Activated CD8-positive, alpha-beta memory T cell treated with anti-CD3 and anti-CD28 coated beads, Interleukin-2, amount 10 ng/mL, durations not matched to agents 7 days and 5 days (primary cell): ENCODE measurements around the gene PRELID3B. TPM values are rescaled to one million over a fixed set of nuclear protein-coding genes. Genes with fewer than 3 reads are reported as not detected.

Experiments
- ATAC-seq: fragments of 150-1000 bp; cut with Tn5 transposase; one replicate; pipeline ENCODE4 v1.10.0; 2021; ENCODE audit warnings: moderate library complexity
- CTCF ChIA-PET: fragments of 350-600 bp; sonication (Branson Sonifier 250); formaldehyde crosslinking; loops from one replicate; lab custom pipeline; 2021; ENCODE audit warnings: antibody characterized with exemption; lab: Charles Lee
- DNase-seq: peaks from one replicate; pipeline ENCODE4 v3.0.0-alpha.2; 2020
- H3K27ac Mint-ChIP-seq: one replicate; pipeline ENCODE4 v1.8.0; 2021; ENCODE audit warnings: mild to moderate bottlenecking, mixed read lengths
- H3K27me3 Mint-ChIP-seq: one replicate; pipeline ENCODE4 v1.8.0; 2021; ENCODE audit warnings: mixed read lengths
- H3K36me3 Mint-ChIP-seq: one replicate; pipeline ENCODE4 v1.8.0; 2021; ENCODE audit warnings: mild to moderate bottlenecking, mixed read lengths
- H3K4me1 Mint-ChIP-seq: one replicate; pipeline ENCODE4 v1.8.0; 2021; ENCODE audit warnings: mixed read lengths
- H3K4me3 Mint-ChIP-seq: one replicate; pipeline ENCODE4 v1.8.0; 2021; ENCODE audit warnings: mild to moderate bottlenecking, moderate library complexity, mixed read lengths
- H3K9me3 Mint-ChIP-seq: one replicate; pipeline ENCODE4 v1.8.0; 2022; ENCODE audit warnings: low read depth, mixed read lengths
- total RNA-seq, 2 experiments: library from RNA; stranded (reverse); gene quantifications; one replicate each; pipeline ENCODE4 v1.2.3, GENCODE V29; 2021

The PRELID3B gene
- total RNA-seq, 2 experiments from 2014 or later, result 80.4 to 104 TPM

GRCh38 chr20:59031564-59032022, 11.0 kb downstream of the PRELID3B start:
- Mint-ChIP-seq H3K4me1 (peaks cover 71% of the 10 kb centered on the region), H3K27ac (peak overlapping the region; percentile 95), H3K9me3 (no peaks in the 10 kb centered on the region), H3K27me3 (no peaks in the 10 kb centered on the region), H3K4me3 (peak overlapping the region; percentile 90), H3K36me3 (peaks cover 60% of the 10 kb centered on the region)
- DNase-seq, result peak; percentile 67
- ATAC-seq, result no peak
- CTCF ChIA-PET, result interaction anchor here (0.8 to 1.6 kb wide), 12 partner anchors 9 to 372 kb away, joined by 3 to 8 read pairs (median 3); partner anchors contain the start of gene GNAS

GRCh38 chr20:59030911-59031563, 11.5 kb downstream of the PRELID3B start:
- Mint-ChIP-seq H3K27me3 (no peaks in the 10 kb centered on the region), H3K36me3 (peaks cover 59% of the 10 kb centered on the region)
- no peak for ATAC-seq

GRCh38 chr20:59028812-59029211, 13.8 kb downstream of the PRELID3B start:
- CTCF ChIA-PET, result interaction anchor here (1.2 kb wide), 1 partner anchor 193 kb away, joined by 4 read pairs; no protein-coding TSS in a partner anchor
- Mint-ChIP-seq H3K27ac (peak overlapping the region; percentile 41), H3K36me3 (peaks cover 57% of the 10 kb centered on the region), H3K27me3 (no peaks in the 10 kb centered on the region), H3K4me1 (peaks cover 51% of the 10 kb centered on the region), H3K4me3 (peak overlapping the region; percentile 64), H3K9me3 (no peaks in the 10 kb centered on the region)
- DNase-seq (no peak), ATAC-seq (no peak)

More at GRCh38 chr20:59030911-59031563, 11.5 kb downstream of the PRELID3B start:
- Mint-ChIP-seq H3K4me3 (peak overlapping the region; percentile 90), H3K4me1 (peaks cover 67% of the 10 kb centered on the region), H3K9me3 (no peaks in the 10 kb centered on the region), H3K27ac (peak overlapping the region; percentile 95)
- DNase-seq, result no peak
- CTCF ChIA-PET, result interaction anchor here (0.8 to 1.6 kb wide), 6 partner anchors 13 to 161 kb away, joined by 3 to 8 read pairs (median 3); no protein-coding TSS in a partner anchor

DNA sequence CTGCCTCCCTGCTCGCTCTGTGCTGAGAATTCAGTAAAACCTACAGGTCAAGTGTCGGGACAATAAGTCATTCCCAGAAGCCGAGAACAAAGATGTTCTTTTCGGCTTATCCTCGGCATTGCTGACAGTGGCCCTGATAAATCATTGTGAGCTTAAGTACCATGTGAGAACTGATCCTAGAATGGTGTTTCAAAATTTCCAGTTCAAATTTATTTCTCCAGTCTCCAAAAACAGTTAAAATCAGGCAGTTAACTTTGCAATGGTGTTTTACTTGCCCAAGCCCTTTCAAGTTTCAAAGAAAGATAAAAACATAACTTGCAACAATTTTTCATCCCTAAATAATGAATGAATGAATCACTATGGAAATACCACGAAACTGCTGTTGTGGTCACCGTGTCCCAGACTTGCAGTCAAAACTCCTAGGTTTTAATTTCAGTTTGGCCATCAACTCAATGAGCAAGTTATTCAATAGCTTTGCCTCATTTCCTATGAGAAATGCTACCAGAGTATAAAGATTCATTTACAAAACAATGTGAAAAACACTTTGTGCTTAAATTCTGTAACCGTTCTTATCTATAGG, 14.8 kb downstream of the PRELID3B start:
- Mint-ChIP-seq H3K36me3 (peaks cover 57% of the 10 kb centered on the region), H3K4me1 (peaks cover 47% of the 10 kb centered on the region), H3K27me3 (no peaks in the 10 kb centered on the region), H3K27ac (no peak overlapping the region), H3K4me3 (no peak overlapping the region), H3K9me3 (no peaks in the 10 kb centered on the region)
- ATAC-seq, result no peak
- CTCF ChIA-PET, result interaction anchor here (1.1 kb wide), 1 partner anchor 157 kb away, joined by 3 read pairs; no protein-coding TSS in a partner anchor
- no peak for DNase-seq

DNA sequence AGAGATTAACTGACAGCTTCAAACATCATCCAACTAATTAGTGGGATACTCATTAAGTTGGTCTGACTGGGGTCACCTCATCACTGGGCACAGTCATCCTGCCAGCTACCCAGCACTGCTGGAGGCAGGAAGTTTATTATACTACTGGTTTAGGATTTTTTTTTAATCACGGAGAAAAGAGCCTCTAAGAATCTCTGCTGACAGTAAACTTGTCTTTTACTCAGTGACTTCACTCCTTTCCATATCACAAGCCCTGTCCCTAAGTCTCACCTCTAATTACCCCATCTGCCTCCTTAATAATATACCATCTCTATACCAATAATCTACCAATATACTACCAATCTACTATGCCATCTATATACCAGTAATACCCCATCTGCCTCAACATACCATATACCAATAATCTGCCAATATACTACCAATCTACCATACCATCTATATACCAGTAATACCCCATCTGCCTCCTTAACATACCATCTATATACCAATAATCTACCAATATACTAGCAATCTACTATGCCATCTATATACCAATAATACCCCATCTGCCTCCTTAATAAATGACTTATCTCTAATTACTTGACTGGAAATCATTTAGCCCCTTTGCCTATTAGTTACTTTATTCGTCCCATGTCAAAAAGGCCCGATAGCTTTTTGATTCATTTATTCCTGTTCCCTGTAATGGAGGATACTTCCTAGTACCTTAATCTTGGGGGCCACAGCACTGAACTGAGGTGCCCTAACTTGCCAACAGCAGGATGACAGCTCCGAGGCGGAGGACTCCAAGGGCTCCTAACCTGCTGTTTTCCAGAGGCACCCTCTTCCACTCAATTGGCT, 15.5 kb downstream of the PRELID3B start:
- Mint-ChIP-seq H3K36me3 (peaks cover 57% of the 10 kb centered on the region), H3K4me1 (peaks cover 44% of the 10 kb centered on the region), H3K27ac (no peak overlapping the region), H3K27me3 (no peaks in the 10 kb centered on the region), H3K9me3 (no peaks in the 10 kb centered on the region), H3K4me3 (peak overlapping the region; percentile 20)
- DNase-seq (no peak), ATAC-seq (no peak)
- CTCF ChIA-PET, result interaction anchor here (1.1 kb wide), 1 partner anchor 157 kb away, joined by 3 read pairs; no protein-coding TSS in a partner anchor

DNA sequence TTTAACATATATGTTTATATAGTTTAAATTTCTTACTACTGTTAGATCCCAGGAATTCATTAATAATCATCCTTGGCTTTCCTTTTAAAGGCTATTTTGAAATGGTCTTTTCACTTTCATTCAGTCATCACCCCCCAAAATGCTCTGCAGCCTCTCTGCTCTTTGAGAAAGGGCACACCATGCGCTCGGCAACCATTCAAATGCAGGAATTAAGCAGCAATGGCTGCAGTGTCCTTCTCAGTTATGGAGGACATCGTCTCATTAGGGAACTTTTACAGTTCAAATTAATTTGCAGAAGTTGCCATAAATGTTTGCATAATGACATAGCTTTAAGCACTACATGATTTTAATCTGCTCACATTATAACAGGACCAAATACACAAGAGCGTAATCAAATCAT, 17.1 kb downstream of the PRELID3B start:
- Mint-ChIP-seq H3K9me3 (no peaks in the 10 kb centered on the region), H3K36me3 (peaks cover 52% of the 10 kb centered on the region), H3K4me1 (peaks cover 41% of the 10 kb centered on the region), H3K27ac (no peak overlapping the region), H3K4me3 (no peak overlapping the region), H3K27me3 (no peaks in the 10 kb centered on the region)
- DNase-seq (no peak), ATAC-seq (no peak)
- CTCF ChIA-PET, result no interaction called here

DNA sequence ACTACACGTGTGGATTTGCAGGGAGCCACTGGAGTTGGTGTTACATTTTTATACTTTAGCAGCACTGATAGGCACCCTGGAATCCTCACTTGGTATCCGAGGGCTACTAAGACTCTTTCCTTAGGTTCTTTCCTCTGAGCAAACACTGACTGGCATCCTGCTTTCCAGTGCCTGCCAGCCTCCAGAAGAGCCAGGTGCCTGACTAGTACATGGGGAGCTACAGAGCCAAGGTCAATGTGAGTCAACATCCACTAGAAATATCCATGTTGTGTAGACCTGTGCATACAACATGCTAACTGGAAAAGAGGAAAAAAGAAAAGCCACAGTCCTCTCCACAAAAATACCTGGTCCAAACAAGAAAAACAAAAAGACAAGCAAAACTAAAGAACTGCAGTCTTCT, 17.5 kb downstream of the PRELID3B start:
- peaks cover 37% of the 10 kb centered on the region for H3K4me1 Mint-ChIP-seq
- peaks cover 48% of the 10 kb centered on the region for H3K36me3 Mint-ChIP-seq

DNA sequence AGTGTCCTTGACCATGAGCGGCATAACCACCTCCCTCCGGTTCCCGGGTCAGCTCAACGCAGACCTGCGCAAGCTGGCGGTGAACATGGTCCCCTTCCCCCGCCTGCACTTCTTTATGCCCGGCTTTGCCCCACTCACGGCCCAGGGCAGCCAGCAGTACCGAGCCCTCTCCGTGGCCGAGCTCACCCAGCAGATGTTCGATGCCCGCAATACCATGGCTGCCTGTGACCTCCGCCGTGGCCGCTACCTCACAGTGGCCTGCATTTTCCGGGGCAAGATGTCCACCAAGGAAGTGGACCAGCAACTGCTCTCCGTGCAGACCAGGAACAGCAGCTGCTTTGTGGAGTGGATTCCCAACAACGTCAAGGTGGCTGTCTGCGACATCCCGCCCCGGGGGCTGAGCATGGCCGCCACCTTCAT, 18.5 kb downstream of the PRELID3B start:
- H3K36me3 Mint-ChIP-seq, result peaks cover 41% of the 10 kb centered on the region
- H3K27ac Mint-ChIP-seq, result no peak overlapping the region
- ATAC-seq (no peak), DNase-seq (no peak)
- no peak overlapping the region for H3K4me3 Mint-ChIP-seq
- H3K9me3 Mint-ChIP-seq, result no peaks in the 10 kb centered on the region
- H3K27me3 Mint-ChIP-seq, result no peaks in the 10 kb centered on the region
- H3K4me1 Mint-ChIP-seq, result peaks cover 28% of the 10 kb centered on the region
- CTCF ChIA-PET, result no interaction called here

More for the DNA sequence above, 17.5 kb downstream of the PRELID3B start:
- no peak for DNase-seq
- H3K27me3 Mint-ChIP-seq, result no peaks in the 10 kb centered on the region
- H3K4me3 Mint-ChIP-seq, result no peak overlapping the region
- CTCF ChIA-PET, result no interaction called here
- ATAC-seq, result no peak
- H3K27ac Mint-ChIP-seq, result no peak overlapping the region
- no peaks in the 10 kb centered on the region for H3K9me3 Mint-ChIP-seq

DNA sequence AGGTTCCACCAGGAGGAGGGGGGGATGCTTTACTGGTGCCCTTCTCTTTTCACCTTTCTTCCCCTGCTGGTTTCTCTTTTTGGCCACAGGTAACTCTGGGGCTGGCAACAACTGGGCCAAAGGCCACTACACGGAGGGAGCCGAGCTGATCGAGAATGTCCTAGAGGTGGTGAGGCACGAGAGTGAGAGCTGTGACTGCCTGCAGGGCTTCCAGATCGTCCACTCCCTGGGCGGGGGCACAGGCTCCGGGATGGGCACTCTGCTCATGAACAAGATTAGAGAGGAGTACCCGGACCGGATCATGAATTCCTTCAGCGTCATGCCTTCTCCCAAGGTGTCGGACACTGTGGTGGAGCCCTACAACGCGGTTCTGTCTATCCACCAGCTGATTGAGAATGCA, 19.0 kb downstream of the PRELID3B start:
- Mint-ChIP-seq H3K4me3 (no peak overlapping the region), H3K27me3 (no peaks in the 10 kb centered on the region), H3K9me3 (no peaks in the 10 kb centered on the region), H3K27ac (no peak overlapping the region), H3K4me1 (peaks cover 23% of the 10 kb centered on the region), H3K36me3 (peaks cover 36% of the 10 kb centered on the region)
- CTCF ChIA-PET, result no interaction called here
- ATAC-seq (no peak), DNase-seq (peak; percentile 31)

GRCh38 chr20:59022754-59023153, 19.8 kb downstream of the PRELID3B start:
- Mint-ChIP-seq H3K27ac (no peak overlapping the region), H3K4me3 (no peak overlapping the region), H3K27me3 (no peaks in the 10 kb centered on the region), H3K9me3 (no peaks in the 10 kb centered on the region), H3K4me1 (peaks cover 16% of the 10 kb centered on the region), H3K36me3 (peaks cover 30% of the 10 kb centered on the region)
- DNase-seq (peak; percentile 28), ATAC-seq (no peak)
- CTCF ChIA-PET, result interaction anchor here (1.1 kb wide), 1 partner anchor 8 kb away, joined by 3 read pairs; no protein-coding TSS in a partner anchor

DNA sequence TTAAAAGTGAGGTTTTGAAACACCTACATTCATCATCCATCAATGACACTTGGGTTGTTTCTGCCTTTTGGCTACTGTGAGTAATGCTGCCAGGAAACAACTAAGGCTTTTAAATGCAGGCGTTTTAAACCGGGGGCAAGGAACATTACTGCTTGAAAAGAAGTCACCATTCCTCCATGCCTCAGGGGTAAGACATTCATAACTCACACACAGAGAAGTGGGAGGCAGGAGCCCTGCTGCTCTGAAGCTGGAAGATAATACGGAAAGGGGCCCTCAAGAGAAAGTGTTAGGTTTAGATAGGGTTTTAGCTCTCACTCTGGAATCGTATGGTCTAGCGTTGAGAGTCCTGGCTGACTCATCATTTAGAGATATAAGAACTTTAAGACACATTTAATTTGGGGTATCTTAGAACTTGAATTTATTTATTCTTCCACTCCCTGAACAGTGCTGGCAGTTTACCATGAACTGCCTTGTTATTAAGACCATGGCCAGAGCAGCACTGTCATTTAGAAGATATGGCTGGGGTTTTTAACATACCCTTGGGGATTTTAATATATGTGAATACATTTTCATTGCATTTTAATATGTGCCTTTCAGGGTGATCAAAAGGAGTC, 21.5 kb downstream of the PRELID3B start:
- DNase-seq (peak; percentile 18), ATAC-seq (no peak)
- Mint-ChIP-seq H3K27me3 (no peaks in the 10 kb centered on the region), H3K4me1 (peaks cover 14% of the 10 kb centered on the region), H3K4me3 (no peak overlapping the region), H3K9me3 (no peaks in the 10 kb centered on the region), H3K36me3 (peaks cover 19% of the 10 kb centered on the region), H3K27ac (no peak overlapping the region)
- CTCF ChIA-PET, result no interaction called here

- CTCF ChIA-PET, result no interaction called here
- ATAC-seq, result no peak
- Mint-ChIP-seq H3K4me3 (no peak within 1 kb of the TSS), H3K27me3 (no peaks in the 10 kb centered on the region), H3K9me3 (no peaks in the 10 kb centered on the region), H3K27ac (no peak within 1 kb of the TSS), H3K4me1 (peaks cover 23% of the 10 kb centered on the region), H3K36me3 (peaks cover 5% of the 10 kb centered on the region)
- DNase-seq, result peak; percentile 23
These were observed 23.4 kb downstream of the PRELID3B start, which contains the start of gene TUBB1 for GRCh38 chr20:59019217-59019616. Gene TUBB1 (plus strand): TSS chr20:59019429. CDS start chr20:59019523, 94 bp downstream.
